RCC 7860 (cell line): ENCODE measurements around the gene TACC2.

Experiments used
- DNase-seq: peaks from one replicate; pipeline ENCODE4 v3.0.0-alpha.2; 2015; ENCODE audit warnings: low spot score
- FAIRE-seq: peaks from 2 replicates; lab custom pipeline; 2012; peaks lifted over from hg19 to GRCh38; lab: Jason Lieb, UNC

Gene TACC2

DNA sequence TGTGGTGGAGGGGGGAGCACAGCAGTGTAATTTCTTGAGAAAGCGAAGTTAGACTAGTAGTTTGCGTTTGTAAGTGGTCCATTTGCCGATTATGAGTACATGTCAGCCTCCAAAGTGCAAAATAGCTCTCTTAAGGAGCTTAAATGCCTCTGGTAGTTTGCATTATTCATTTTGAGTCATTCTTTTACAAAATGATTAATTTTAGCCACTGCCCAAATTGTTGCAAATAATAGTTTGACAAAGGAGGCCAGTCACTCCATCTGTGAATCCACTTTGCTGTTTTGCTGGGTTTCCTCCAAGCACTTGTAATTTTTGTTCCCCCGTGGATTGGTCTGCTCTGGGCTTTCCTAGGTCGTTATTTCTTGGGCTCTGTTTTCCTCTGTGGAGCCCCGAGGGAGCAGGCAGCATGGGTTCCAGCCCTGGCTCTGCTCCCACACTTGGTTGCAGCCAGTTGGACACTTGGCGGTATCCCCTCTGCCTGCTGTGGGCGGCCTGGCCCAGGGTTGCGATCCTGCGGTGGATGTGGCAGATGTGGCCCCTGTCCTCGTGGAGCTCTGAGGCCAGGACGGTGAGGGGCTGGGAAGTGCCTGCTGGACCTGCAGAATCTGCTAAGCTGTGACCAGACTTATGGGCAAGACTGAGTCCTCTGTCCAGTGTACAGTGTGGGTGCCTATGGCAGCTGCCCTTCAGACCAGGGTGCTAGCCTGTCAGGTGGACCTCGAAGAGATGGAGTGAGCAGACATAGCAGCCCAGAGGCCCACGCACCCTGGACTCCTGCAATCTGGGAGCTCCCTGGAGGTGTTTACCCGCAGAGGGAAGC lies 153.1 kb downstream of the TACC2 start:
- no peak for FAIRE-seq
- no peak for DNase-seq

DNA sequence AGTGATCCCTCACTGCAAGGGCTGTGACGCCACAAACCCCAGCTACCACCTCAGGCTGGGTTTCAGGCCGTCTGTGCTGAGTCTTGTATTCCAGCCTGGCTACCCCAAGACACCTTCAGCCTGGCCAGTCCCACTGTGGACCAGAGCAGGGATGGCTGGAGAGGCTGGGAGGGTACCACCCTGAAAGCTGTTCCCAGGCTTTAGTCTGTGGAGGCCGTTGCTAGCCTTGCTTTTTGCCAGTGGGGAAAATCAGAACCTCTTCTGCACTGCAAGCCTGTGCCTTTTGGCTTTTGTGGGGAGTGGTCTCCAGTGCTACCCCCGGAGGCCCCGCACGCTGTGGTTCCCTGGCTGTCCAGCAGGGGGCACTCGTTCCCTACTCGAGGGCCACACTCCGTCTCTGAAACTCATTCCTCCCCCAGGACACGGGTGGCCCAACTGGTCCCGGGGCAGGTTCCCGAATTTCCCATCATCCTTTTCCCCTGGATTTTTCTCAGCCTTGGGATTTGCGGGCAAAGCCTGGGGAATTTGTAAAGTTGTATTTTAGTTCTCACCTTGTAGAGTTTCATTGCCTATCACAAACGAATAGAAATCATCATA lies 153.8 kb downstream of the TACC2 start:
- DNase-seq (no peak), FAIRE-seq (no peak)

DNA sequence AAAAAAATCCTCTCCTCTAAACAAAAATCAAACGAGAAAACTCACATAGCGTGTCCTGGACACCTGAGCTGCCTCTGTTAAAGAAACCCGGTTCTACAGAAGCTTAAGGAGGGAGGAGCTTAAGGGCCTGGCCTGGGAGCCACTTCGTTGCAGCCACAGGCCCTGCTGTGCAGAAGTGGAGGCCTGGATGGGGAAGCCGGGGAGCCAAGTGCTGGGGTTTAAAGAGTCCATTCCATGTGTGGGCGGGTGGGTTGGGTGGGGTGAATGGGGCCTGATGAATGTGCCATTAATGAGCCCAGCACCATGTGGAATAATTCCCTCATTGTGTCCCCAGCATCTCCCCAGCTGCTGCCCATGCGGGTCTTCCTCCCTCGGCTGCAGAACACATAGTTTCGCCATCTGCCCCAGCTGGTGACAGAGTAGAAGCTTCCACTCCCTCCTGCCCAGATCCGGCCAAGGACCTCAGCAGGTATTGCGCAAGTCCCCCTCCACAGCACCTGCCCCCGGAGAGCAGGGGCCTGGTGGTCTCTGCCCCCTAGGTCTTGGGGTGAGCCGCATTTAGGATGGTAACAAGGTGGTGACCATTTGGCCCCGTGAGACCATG lies 154.4 kb downstream of the TACC2 start:
- no peak for DNase-seq
- no peak for FAIRE-seq

DNA sequence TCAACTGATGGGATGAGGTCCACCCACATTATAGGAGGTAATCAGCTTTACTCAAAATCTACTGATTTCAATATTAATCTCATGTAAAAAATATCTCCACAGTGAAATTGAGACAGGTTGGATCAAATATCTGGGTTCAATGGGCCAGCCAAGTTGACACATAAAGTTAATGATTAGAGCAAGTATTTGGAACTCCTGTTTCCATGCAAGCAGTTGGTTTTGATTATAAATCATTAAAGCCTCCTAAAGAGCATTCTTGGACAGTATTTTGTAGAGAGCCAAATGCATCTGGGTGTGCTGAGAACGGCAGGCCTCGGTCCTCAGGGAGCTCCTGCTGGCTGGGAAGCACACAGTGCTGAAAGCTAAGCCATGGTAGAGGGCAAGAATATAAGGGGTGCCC lies 155.2 kb downstream of the TACC2 start:
- FAIRE-seq (no peak), DNase-seq (no peak)

DNA sequence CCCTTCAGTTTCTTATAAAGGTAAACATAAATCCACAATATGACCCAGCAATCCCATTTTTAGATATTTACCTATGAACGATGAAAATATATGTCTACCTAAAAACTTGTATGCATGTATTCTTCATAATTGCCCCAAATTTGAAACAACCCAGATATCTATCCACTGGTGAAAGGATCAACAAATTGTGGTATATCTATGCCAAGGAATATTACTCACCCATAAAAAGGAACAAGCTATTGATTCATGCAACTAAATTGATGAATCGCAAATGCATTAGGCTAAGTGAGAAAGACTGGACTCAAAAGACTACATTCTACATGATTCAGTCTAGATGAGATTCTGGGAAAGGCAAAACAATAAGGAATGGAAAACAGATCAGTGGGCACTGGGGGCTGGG lies 156.2 kb downstream of the TACC2 start:
- DNase-seq (no peak), FAIRE-seq (no peak)

DNA sequence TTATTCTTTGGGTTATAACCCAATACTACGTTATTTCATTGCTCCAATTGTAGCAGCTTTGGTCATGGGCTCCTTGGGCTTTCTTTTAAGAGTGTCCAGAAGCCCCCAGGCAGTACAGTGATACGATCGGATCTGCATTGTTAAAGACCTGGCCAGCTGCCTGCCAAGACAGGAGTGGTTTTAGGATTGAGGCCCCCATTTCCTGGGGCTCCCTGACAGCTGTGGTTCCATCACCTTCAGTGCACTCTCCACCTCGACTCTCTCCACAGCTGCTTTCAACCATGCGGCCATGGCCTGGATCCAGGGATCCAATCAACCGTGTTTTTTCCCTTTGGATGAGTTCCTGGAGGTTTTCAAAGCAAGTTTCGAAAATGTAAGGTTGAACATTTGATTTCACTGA lies 158.7 kb downstream of the TACC2 start:
- DNase-seq: peak; percentile 46
- peak; percentile 87 for FAIRE-seq

DNA sequence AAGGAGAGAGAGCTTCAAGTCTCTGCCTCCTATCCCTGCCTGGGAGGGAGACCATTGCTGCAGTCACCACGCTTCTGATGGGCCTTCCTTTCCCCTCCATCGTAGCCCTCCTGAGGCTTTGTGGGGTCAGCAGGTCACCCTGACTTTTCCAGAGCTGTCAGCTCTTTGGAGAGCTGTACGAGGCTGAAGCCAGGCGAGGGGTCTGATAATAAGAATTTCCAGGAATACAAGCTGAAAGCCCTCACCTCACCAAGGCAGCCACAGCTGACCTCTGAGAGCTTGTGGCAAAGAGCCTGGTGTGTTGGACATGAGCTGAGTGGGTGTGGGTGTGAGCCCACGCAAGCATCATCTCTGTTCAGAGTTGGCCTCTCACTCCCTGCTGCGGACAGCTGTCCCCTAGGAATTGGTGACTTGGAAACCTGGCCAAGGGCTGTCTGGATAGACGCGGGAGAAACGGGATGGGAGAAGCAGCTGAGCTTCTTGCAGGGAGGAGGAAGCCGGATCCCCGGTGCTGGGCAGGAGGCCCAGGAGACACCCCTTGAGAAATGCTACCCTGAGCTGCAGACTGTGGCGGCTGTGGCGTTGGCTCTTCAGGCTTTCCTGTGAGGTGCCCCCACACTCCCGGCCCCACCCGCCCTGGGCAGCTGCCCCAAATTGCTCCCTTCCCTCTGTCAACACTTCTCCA lies 160.1 kb downstream of the TACC2 start:
- FAIRE-seq (no peak), DNase-seq (no peak)

DNA sequence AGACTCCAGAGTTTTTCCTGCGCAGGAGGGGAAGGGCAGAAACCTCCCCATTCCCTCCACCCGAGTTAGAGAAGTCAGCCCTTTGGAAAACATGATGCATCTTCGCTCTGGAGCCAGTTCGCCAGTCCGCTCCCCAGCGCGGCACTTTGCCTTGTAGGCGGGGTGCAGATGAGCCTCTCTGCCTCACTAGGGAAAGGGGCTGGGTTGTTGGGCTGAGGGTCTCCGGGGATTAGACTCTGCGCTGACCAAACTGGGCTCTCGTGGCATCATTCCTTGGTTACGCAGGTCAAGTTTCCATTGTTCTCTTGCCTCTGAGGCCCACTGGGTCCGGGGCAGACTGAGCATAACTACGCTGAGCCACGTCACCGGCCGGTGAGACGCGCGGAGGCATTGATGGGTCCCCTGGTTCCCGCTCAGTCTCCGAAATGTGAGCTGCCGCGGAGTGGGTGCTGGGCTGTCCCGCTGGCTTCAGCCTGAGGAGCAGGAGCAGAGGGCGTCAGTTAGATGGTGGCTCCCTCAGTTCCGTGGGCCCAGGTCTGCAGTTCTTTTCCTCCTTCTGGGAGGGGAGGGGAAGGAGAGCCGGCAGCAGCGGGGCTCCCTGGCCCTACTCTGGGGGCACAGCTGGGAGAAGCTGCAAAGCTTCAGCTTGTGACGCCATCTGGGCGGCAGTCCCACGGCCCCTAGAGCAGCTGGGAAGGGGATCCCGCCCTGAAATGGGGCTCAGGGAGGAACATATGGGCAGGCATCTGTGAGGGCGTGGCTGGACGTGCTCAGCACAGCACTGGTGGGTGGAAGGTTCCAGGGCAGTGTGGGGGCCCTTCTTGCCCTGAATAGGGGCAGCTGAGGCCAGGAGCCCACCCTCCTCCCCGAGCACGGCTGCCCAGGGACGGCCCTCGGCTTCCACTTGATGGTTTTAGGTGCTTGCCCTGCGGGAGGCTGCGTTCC lies 160.9 kb downstream of the TACC2 start:
- no peak for FAIRE-seq
- DNase-seq: no peak

DNA sequence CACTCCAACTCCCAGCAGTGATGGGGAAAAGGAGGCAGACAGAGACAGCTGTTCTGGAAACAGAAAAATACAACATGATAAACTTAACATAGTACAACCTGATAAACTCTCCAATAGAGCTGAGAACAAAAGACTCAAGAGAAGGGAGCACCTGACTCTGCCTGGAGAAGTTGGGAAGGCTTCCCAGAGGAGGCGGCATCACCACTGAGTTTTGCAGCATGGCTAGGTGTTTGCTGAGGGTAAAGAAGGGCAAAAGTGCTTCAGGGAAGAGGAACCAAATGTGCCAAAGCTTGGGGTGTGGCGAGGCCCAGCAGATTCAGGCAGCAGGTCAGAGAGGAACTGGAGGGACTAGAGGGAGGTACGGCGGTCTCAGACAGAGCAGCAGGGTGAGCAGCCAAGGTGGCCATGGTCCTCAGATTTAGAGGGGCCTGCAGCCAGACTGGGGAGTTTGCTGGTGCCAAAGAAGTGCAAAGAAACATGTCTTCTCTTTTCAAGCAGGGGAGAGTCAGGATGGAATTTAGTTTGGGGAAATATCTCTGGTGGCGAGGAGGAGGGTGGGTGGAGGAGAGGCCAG lies 162.2 kb downstream of the TACC2 start:
- FAIRE-seq (no peak), DNase-seq (no peak)

DNA sequence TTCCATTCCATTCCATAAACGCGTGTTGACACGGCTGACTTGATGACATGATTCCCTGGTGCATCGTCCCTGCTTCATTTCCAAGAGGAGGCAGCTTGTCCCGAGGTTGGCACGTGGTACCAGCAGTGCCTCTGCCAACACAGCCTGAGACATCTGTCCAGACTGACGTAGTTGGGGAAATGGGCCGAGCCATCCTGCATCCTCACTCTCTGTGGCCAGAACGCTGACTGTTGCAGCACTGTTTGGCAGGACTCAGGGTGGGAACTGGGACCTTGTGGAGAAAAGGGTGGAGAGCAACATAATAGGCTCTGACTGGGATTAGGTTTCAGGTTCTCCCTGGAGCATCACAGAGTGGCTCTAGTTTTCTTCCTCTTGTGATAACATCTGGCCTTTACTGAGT lies 163.6 kb downstream of the TACC2 start:
- DNase-seq: no peak
- FAIRE-seq: no peak

DNA sequence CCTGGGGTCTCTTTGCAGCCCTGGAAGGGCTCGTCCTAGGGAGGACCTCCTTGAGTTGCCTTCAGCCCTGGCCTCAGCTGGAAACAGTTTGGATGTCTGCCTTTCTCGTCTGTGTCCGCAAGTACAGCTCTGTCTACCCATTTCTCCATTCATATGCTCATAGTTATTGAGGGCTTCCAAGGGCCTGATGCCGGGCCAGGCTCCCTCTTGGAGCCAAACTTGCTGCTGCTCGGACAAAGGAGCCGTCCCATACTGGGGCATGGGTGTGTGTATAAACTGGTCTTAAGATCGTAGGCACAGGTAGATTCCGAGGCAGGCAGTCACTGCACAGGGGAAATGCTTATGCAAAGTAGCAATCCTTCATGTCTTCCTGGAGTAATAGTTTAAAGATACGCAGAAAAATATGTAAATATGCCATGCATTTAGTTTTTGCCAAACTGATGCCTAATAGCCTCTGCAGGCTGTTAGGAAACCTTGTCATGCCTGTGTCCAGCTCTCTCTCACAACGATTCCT lies 165.1 kb downstream of the TACC2 start:
- DNase-seq (no peak), FAIRE-seq (no peak)

DNA sequence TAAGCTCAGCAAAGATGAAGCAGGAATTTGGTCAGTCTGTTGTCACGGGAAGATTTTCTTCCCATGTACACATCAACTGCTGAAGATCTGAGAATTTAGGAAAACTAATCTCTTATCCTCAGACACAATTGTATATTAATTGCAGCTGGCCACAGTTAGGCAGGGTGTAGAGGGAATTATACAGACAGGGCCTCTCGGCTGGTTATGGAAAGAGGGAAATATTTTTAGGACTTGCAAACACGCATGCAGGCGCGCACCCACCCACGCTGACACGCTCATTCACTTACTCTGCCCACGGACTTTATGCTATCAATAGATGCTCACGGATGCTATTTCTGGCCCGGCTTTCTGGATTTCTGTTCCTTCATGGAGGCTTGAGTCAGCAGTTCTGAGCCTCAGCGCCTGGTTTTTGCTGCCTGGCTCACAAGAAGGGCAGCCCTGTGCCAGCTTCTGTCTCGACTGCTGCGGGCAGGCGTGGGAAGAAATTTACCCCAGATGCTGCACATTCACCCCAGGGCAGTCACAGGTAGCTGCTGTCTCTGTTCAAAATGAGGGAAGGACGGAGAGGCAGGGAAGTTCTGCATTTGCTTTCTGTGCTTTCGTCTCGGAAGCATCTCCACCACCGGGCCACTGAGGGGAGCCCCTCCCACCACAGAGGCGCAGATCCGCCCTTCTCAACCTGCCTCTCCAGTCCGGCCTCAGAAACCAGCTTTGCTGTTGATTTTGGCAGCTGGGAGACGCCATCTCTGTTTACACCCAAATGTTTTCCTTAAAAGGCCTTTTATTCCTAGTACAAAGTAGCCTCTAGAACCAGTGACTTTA lies 165.8 kb downstream of the TACC2 start:
- DNase-seq (no peak), FAIRE-seq (no peak)

DNA sequence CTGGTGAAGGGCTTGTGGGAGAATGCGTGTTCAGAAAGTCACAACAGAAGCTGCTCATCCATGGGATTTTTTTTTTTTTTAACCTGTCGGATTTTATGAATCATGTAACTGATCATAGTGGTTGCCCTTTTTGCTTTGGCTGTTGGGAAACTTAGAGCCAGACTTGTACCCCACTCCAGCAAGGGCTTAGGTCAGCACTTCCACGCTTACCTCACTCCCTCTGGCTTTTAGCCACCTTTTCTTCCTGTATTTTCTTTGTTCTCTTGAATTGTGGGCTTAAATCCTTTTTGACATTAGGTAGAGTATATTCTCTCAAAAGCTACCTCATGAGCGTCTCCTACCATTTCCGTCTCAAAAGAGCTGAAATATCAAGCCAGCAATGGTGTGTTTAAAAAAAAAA lies 168.5 kb downstream of the TACC2 start:
- DNase-seq (no peak), FAIRE-seq (no peak)

DNA sequence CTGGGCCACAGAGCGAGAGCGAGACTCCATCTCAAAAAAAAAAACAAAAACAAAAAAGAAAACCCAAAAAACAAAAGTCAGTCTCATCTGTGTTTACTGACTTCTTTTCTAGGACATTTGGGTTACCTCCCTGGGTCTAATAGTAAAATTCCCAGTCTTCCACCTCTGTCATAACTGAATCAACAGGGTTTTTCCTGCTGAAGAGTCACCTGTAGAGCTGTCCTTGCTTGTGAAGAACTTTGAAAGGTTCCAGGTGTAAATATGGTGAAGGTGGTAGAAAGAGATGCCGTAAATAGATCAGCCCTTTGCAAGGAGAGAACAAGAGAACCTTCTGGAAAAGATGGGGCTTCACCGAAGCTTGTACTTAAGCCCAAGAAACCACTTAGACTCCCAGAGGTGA lies 169.4 kb downstream of the TACC2 start:
- DNase-seq: no peak

DNA sequence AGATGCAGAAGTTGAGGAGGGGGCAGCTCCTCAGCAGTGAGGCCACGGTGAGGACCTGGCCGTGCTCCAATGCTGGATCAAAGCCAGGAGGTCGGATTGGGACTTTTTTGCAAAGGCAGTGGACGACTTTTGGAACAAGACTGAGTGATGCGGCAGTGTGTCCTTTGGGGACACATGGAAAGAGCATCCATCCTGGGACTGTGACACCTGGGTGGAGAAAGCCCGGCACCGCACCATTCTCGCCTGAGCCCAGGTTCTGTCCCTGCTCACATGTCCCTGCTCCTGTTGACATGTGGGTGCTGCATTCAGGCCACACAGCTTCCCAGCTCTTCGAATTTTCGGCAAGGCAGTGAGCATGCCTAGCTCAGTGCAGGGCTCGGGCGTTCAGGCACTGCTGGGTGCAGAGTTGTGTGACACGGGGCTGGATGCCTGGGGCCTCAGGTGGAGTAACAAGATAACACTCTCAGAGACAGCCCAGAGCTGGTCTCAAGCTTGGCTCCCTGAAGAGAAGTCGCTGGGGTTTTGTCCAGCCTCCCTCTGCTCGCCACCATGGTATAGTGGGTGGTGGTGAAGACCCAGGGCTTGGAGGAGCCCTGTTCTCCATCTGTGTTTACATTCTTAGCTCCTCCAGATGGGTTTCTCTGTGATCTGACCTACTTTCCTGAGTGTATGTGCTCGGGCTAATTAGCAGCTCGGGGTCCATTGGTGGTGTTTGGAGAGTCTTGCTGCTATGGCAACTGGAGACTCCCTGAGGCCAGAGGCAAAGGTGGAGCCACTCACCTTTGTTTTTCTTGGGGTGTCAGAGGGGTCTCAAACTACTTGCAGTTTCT lies 170.4 kb downstream of the TACC2 start:
- no peak for DNase-seq

More for the DNA sequence above, 169.4 kb downstream of the TACC2 start:
- no peak for FAIRE-seq

DNA sequence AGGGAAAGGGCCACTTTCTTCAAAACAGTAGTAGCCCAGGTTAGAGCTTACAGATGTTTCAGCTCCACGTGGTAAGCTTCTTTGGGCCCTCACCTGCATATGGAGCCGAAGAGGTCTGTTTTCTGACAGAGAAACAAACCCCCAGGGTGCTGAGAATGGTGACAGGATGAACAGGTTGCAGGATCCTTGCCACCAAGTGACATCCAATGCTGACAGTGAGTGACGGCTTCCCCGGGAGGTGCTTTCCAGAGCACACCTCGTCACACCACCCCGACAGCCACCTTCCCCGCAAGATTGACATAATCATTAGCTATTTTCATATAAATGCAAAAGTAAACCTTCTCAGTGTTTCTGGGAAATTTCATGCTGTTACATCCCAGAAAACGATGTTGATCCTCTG lies 172.8 kb downstream of the TACC2 start:
- no peak for FAIRE-seq
- no peak for DNase-seq

More for the DNA sequence above, 170.4 kb downstream of the TACC2 start:
- no peak for FAIRE-seq

DNA sequence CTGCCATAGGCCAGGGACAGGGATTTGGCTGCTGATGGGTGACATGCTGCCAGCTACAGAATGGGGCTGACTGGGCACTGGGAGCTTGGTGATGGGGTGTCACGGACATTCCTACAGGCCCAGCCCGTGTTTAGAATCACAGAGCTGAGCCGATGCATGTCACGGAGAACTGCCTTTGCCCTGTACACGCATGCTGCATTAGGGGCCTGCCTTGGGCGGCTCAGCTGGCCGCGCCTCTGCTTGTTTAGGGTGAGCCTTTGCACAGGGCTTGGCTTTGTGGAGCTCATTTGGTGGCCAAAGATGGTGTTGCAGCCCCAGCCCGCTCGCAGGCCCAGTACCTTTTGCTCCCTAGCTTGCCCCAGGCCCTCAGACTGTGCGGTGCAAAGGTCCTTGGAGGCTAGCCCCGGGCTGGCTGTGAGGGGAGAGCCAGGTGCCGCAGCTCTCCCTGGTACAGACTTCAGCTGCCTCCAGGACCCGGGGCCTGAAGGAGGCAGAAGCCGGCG lies 173.8 kb downstream of the TACC2 start:
- DNase-seq: no peak
- FAIRE-seq: no peak
